GM19452 (cell line): ENCODE results near the gene VIPAS39.
"Not testable (repeated sequence)": the region's sequence is repeated elsewhere in the genome, so short reads cannot be mapped to it uniquely, and the experiment has no call there.

ENCODE experiments used
- ATAC-seq: cut with Tn5 transposase; IDR thresholded peaks from one replicate; pipeline ENCODE4 v1.9.1; 2021; ENCODE audit not compliant: unreplicated experiment

VIPAS39 gene

GRCh38 chr14:77470224-77470870 is 12.9 kb upstream of the VIPAS39 start:
- no peak for ATAC-seq

GRCh38 chr14:77469539-77469938 is 12.1 kb upstream of the VIPAS39 start:
- no peak for ATAC-seq

DNA sequence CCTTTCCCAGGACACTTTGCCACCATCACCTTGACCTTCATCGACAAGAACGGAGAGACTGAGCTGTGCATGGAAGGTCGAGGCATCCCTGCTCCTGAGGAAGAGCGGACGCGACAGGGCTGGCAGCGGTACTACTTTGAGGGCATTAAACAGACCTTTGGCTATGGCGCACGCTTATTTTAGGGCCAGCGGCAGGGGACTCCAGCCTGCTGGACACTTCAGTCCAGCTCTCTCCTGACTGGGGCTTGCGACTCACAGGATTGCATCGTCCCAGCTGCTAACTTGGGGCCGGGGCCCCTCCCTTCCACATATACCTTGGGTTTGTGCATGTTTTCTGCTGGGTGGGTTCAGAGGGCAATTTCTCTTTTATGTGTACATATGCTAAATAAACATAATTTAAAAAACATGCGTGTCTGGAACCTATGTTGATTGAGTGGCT is 11.7 kb upstream of the VIPAS39 start:
- no peak for ATAC-seq

GRCh38 chr14:77467801-77468200 is 10.4 kb upstream of the VIPAS39 start:
- ATAC-seq, result no peak

- ATAC-seq, result no peak
These were observed 1.8 kb upstream of the VIPAS39 start for GRCh38 chr14:77459072-77459723.

DNA sequence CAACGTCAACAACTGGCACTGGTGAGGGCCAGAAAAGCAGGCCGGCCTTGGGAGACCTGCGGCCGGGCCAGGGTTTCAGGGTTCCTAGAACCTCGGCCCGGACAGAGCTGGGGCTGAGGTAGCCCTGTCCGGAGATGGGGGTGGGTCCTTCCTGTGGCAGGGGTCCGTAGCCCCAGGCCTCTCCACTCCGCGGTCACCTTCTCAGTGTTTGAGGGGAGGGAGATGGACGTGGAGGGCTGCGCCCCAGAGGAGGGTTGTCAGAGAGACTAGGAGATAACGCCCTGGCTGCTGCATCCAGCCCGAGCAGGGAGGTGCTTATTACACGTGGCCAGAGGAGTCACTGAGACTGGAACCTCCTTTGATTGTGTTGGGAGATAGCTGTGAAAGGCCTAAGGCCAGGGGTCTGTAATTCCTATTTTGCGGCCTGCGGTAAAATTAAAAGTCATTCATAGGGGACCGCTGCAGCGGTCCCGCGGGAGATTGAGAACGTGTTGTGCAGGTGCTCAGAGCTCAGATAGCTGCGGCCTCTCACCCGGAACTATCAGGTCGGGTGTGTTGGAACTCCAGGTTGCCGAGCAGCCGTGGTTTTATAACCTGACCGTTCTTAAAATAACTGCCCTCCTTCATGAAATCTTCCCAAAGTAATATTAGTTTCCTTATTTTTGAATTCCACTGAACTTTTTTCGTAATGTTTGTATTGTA is 999 bp upstream of the VIPAS39 start:
- peak; percentile 19 for ATAC-seq

GRCh38 chr14:77457115-77457521 is 283 bp downstream of the VIPAS39 start:
- peak; percentile 11 for ATAC-seq

- no peak for ATAC-seq
These were observed 1.3 kb downstream of the VIPAS39 start for GRCh38 chr14:77455966-77456640.

DNA sequence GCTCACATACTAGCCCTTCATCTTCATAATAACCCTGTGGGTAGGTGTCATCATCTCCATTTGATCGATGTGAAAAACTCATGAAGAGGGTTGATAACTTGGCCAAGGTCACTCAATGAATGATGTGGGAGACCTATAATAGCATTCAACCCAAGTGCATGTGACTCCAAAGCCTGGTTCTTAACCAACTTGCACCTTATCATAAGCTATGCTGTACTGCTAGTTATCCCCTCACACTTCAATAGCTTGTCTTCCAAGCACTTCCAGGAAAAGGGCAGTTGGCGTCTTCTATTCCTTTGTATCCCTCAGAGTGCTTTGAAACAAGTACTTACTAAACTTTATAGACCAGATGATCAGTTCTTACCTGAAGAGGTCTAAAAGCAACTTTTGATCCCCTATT is 15.2 kb downstream of the VIPAS39 start:
- no peak for ATAC-seq

- ATAC-seq, result no peak
These were observed 17.5 kb downstream of the VIPAS39 start for GRCh38 chr14:77439861-77440260.

GRCh38 chr14:77438596-77438995 is 18.8 kb downstream of the VIPAS39 start:
- no peak for ATAC-seq

GRCh38 chr14:77436042-77436441 is 21.4 kb downstream of the VIPAS39 start:
- no peak for ATAC-seq

DNA sequence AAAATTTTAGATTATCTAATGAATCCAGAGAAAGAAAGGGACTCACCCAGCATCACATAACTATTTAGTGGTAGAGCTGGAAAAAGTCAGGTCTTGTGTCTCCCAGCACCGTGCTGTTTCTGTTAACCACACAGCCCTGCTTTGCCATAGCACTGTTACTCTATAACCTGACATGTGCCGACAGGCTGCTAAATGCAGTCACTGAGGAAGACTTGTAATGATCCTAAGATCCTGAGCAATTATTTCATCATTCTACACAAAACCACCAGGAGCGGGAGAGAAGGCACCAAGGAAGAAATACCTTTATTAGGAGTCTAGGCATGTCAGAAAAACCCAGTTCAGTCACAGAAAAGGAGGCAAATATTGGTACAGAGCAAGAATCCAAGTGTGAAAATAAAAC is 31.0 kb downstream of the VIPAS39 start:
- no peak for ATAC-seq

- no peak for ATAC-seq
These were observed 32.5 kb downstream of the VIPAS39 start for GRCh38 chr14:77424862-77425261.

GRCh38 chr14:77423423-77423822 is 34.0 kb downstream of the VIPAS39 start, which contains the start of gene NOXRED1:
Gene NOXRED1, minus strand, starts transcription at chr14:77423523. Its CDS starts 634 bp downstream, at chr14:77422889.
- ATAC-seq, result no peak

GRCh38 chr14:77421201-77421600 is 36.2 kb downstream of the VIPAS39 start:
- no peak for ATAC-seq

DNA sequence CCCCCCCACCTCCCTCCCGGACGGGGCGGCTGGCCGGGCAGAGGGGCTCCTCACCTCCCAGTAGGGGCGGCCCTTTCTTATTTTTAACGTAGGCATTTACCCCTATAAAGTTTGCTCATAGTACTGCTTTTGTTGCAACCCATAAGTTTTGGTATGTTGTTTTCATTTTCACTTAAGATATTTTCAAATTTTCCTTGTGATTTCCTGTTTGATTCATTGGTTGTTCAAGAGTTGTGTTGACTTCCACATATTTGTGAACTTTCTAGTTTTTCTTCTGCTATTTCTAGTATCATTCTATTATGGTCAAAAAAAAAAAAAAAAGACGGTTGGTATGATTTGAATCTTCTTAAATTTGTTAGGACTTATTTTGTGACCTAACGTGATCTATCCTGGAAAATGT is 40.6 kb downstream of the VIPAS39 start:
- no peak for ATAC-seq

- not testable (repeated sequence) for ATAC-seq
These were observed 41.3 kb downstream of the VIPAS39 start for GRCh38 chr14:77416098-77416497.

- not testable (repeated sequence) for ATAC-seq
These were observed 41.9 kb downstream of the VIPAS39 start for GRCh38 chr14:77415403-77416030.

- no peak for ATAC-seq
These were observed 48.3 kb downstream of the VIPAS39 start for GRCh38 chr14:77409131-77409533.

DNA sequence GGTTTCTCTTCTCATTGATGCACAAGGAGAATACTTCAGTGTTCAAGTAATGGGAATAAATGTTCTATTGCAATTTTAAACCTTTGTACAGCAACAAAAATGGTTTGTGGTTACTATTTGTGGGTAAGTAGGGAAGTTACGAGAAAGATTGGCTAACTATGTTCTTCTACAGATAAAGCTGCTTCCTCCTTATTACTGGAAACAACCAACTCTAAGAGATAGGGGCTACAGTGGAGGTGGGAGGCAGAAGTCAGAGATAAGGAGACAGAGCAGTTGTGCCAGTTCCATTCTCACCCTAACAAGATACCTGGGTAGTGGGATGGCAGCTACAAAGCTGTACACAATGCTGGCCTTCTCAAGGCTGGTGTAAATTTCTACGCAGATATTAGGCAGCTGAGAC is 50.2 kb downstream of the VIPAS39 start:
- ATAC-seq, result no peak
